Hepatocyte (in vitro differentiated cells): ENCODE measurements around the gene DNAJC8. TPM values are rescaled to one million over a fixed set of nuclear protein-coding genes. Genes with fewer than 3 reads are reported as not detected.

Source experiments
- DNase-seq: peaks from one replicate; pipeline ENCODE4 v3.0.0-alpha.2; 2016; ENCODE audit warnings: low spot score
- H2AFZ ChIP-seq: fragments of 200-600 bp; sonication (generic); 2 replicates; pipeline ENCODE4 v1.6.0; 2016; ENCODE audit warnings: antibody characterized with exemption, mild to moderate bottlenecking
- H3K27ac ChIP-seq: fragments of 200-600 bp; sonication (generic); 2 replicates; pipeline ENCODE4 v1.5.1; 2016; ENCODE audit warnings: mild to moderate bottlenecking
- H3K27me3 ChIP-seq: fragments of 200-600 bp; sonication (generic); 2 replicates; pipeline ENCODE4 v1.6.1; 2016
- H3K36me3 ChIP-seq: fragments of 200-600 bp; sonication (generic); replicated peaks from 2 replicates; pipeline ENCODE4 v1.5.1; 2016; ENCODE audit warnings: low read depth; ENCODE audit not compliant: insufficient read depth
- H3K4me1 ChIP-seq: fragments of 200-600 bp; sonication (generic); 2 replicates; pipeline ENCODE4 v1.5.1; 2016; ENCODE audit warnings: mild to moderate bottlenecking, moderate library complexity; ENCODE audit not compliant: insufficient read depth
- H3K4me2 ChIP-seq: fragments of 200-600 bp; sonication (generic); 2 replicates; pipeline ENCODE4 v1.6.0; 2016
- H3K4me3 ChIP-seq: fragments of 200-600 bp; sonication (generic); 2 replicates; pipeline ENCODE4 v1.5.1; 2016; ENCODE audit warnings: mild to moderate bottlenecking
- H3K79me2 ChIP-seq: fragments of 200-600 bp; sonication (generic); 2 replicates; pipeline ENCODE4 v1.6.0; 2017; ENCODE audit warnings: mild to moderate bottlenecking
- H3K9me2 ChIP-seq: fragments of 200-600 bp; sonication (generic); replicated peaks from 2 replicates; pipeline ENCODE4 v1.6.0; 2017; ENCODE audit warnings: mild to moderate bottlenecking; ENCODE audit not compliant: insufficient read depth
- H3K9me3 ChIP-seq: fragments of 200-600 bp; sonication (generic); 2 replicates; pipeline ENCODE4 v1.5.1; 2016; ENCODE audit warnings: low read depth, mild to moderate bottlenecking
- H4K20me1 ChIP-seq: fragments of 200-600 bp; sonication (generic); 2 replicates; pipeline ENCODE4 v1.6.0; 2016; ENCODE audit warnings: mild to moderate bottlenecking; ENCODE audit not compliant: insufficient read depth, poor library complexity, severe bottlenecking
- EZH2 ChIP-seq: fragments of 200-600 bp; sonication (generic); IDR thresholded peaks from 2 replicates; pipeline ENCODE4 v1.6.1; 2016; ENCODE audit warnings: antibody characterized with exemption, mild to moderate bottlenecking, borderline replicate concordance
- EZH2phosphoT487 ChIP-seq: fragments of 200-600 bp; sonication (generic); IDR thresholded peaks from one replicate; pipeline ENCODE4 v1.6.1; 2018; ENCODE audit warnings: antibody characterized with exemption, mild to moderate bottlenecking, low read depth, moderate library complexity; ENCODE audit not compliant: unreplicated experiment, severe bottlenecking
- WGBS: methylation state at CpG from one replicate; pipeline ENCODE4 v1.1.6; 2016; ENCODE audit warnings: low lambda C conversion rate; ENCODE audit errors: missing lambda C conversion rate; 5-methylcytosine and 5-hydroxymethylcytosine counted together
- polyA plus RNA-seq: library from polyadenylated mRNA; unstranded; fragments of >200 nt; fragmentation: Nextera tagmentation; extraction: Ambion mirVana; gene quantifications from 2 replicates; pipeline ENCODE4 v1.2.1, GENCODE V29; 2016
- total RNA-seq: library from RNA; depleted of rRNA; stranded (reverse); fragments of >200 nt; gene quantifications from 2 replicates; pipeline ENCODE4 v1.2.3, GENCODE V29; 2014
- TF ChIP-seq, protein P1 (sequence below): fragments of 200-600 bp; sonication (generic); IDR thresholded peaks from 2 replicates; pipeline ENCODE4 v1.5.1; 2016; ENCODE audit warnings: antibody characterized with exemption, mild to moderate bottlenecking; ENCODE audit not compliant: poor library complexity

Gene DNAJC8
- total and polyA plus RNA-seq, 2 experiments from 2014 or later, result 79.5 to 112 TPM

- no peaks in the 10 kb centered on the region for H3K9me3 ChIP-seq
- no peaks in the 10 kb centered on the region for H3K9me2 ChIP-seq
- peaks cover 37% of the 10 kb centered on the region for H4K20me1 ChIP-seq
- H3K79me2 ChIP-seq, result peaks cover 43% of the 10 kb centered on the region
- peaks cover 12% of the 10 kb centered on the region for H3K4me1 ChIP-seq
- TF ChIP-seq EZH2 (no peak), EZH2phosphoT487 (no peak)
- TF ChIP-seq, protein P1, sequence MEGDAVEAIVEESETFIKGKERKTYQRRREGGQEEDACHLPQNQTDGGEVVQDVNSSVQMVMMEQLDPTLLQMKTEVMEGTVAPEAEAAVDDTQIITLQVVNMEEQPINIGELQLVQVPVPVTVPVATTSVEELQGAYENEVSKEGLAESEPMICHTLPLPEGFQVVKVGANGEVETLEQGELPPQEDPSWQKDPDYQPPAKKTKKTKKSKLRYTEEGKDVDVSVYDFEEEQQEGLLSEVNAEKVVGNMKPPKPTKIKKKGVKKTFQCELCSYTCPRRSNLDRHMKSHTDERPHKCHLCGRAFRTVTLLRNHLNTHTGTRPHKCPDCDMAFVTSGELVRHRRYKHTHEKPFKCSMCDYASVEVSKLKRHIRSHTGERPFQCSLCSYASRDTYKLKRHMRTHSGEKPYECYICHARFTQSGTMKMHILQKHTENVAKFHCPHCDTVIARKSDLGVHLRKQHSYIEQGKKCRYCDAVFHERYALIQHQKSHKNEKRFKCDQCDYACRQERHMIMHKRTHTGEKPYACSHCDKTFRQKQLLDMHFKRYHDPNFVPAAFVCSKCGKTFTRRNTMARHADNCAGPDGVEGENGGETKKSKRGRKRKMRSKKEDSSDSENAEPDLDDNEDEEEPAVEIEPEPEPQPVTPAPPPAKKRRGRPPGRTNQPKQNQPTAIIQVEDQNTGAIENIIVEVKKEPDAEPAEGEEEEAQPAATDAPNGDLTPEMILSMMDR, result no peak
- no peaks in the 10 kb centered on the region for H3K36me3 ChIP-seq
- H3K27me3 ChIP-seq, result no peaks in the 10 kb centered on the region
- peak overlapping the region; percentile 8 for H2AFZ ChIP-seq
- H3K27ac ChIP-seq, result peak overlapping the region; percentile 61
- no peak for DNase-seq
- no peak overlapping the region for H3K4me3 ChIP-seq
- 53% methylated on average over 12 of the region's 12 CpGs for whole genome bisulfite sequencing
- peak overlapping the region; percentile 57 for H3K4me2 ChIP-seq
These were observed 25.9 kb upstream of the DNAJC8 start for GRCh38 chr1:28258628-28259251.

DNA sequence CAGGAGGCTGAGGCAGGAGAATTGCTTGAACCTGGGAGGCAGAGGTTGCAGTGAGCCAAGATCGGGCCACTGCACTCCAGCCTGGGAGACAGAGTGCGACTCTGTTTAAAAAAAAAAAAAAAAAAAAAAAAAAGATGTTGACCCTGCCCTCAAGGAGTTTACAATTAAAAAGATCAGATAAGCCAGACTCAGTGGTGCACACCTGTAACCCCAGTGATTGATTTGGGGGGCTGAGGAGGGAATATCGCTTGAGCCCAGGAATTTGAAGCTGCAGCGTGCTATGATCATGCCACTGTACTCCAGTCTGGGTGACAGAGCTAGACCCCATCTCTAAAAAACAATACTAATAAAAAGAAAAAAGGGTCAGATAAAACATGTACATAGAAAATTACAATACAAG, 24.9 kb upstream of the DNAJC8 start:
- WGBS, result 100% methylated on average over 3 of the region's 4 CpGs

DNA sequence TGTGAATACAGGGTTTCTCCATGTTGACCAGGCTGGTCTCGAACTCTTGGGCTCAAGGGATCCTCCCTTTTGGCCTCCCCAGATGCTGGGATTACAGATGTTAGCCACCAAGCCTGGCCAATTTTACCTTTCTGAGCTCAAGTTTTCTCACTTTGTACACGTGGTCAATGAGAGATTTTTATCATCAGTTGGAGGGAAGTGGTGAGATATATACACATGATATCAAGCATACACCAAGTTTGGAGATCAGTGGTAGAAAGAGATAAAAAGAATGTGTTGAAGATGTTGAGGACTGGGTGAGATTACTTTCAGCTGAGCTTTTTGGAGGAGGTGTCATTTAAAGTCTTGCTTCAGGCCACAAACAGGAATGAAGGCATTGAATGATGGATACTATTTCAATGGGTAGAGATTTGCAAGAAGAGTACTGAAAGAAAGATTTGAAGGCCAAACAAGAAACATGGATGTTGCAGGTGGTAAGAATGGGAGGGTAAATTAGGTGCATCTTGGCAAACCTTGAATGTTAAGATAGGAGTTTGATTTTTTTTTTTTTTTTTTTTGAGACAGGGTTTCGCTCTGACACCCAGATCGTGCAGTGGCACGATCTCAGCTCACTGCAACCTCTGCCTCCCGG, 23.5 kb upstream of the DNAJC8 start:
- no peak overlapping the region for H3K27ac ChIP-seq
- no peaks in the 10 kb centered on the region for H3K36me3 ChIP-seq
- 83% methylated on average over 6 of the region's 6 CpGs for WGBS
- no peak overlapping the region for H3K4me3 ChIP-seq
- DNase-seq, result no peak
- H3K4me2 ChIP-seq, result no peak overlapping the region
- H3K4me1 ChIP-seq, result no peaks in the 10 kb centered on the region
- H3K9me3 ChIP-seq, result no peaks in the 10 kb centered on the region
- H3K79me2 ChIP-seq, result peaks cover 19% of the 10 kb centered on the region
- H3K9me2 ChIP-seq, result no peaks in the 10 kb centered on the region
- no peak overlapping the region for H2AFZ ChIP-seq
- peaks cover 13% of the 10 kb centered on the region for H4K20me1 ChIP-seq
- H3K27me3 ChIP-seq, result no peaks in the 10 kb centered on the region
- TF ChIP-seq EZH2 (no peak), EZH2phosphoT487 (no peak)
- TF ChIP-seq, protein P1, result no peak

More for the DNA sequence above, 24.9 kb upstream of the DNAJC8 start:
- Histone ChIP-seq H3K79me2 (peaks cover 33% of the 10 kb centered on the region), H3K36me3 (no peaks in the 10 kb centered on the region), H3K9me3 (no peaks in the 10 kb centered on the region), H3K4me2 (no peak overlapping the region), H4K20me1 (peaks cover 27% of the 10 kb centered on the region), H3K27me3 (no peaks in the 10 kb centered on the region), H2AFZ (no peak overlapping the region), H3K27ac (no peak overlapping the region), H3K9me2 (no peaks in the 10 kb centered on the region), H3K4me1 (peaks cover 2% of the 10 kb centered on the region), H3K4me3 (no peak overlapping the region)
- no peak for DNase-seq
- no peak for TF ChIP-seq EZH2phosphoT487
- TF ChIP-seq, protein P1, result no peak
- TF ChIP-seq EZH2, result no peak
